Fibroblast of peridontal ligament (primary cell): Measurements from ENCODE around the gene CST4.
A peak's percentile ranks its signal among the peaks of the same experiment; 100 is the strongest.
"Not testable (repeated sequence)": the region's sequence is repeated elsewhere in the genome, so short reads cannot be mapped to it uniquely, and the experiment has no call there.

Source experiments
- DNase-seq: peaks from one replicate; pipeline ENCODE4 v3.0.0-alpha.2; 2010; ENCODE audit errors: extremely low read depth

The CST4 gene

DNA sequence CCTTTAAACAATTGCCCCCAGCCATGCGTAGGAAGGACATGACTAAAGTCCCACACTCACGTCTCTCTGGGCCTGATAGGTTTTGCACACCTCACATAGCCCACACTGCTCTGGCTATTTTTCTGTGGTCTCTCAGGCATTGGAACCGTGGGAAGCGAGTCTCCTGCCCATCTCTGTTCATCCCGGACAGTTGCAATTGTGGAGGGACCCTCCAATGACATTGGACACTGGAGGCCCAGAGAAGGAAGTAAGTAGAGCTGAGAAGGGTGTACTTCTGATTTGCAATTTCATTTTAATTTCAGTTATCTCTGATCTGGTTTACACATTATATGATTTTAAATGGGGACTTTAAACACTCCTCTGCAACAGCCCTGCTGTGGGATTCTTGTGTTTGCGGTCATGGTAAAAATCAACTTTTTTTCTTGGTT lies 27.8 kb downstream of the CST4 start:
- no peak for DNase-seq

DNA sequence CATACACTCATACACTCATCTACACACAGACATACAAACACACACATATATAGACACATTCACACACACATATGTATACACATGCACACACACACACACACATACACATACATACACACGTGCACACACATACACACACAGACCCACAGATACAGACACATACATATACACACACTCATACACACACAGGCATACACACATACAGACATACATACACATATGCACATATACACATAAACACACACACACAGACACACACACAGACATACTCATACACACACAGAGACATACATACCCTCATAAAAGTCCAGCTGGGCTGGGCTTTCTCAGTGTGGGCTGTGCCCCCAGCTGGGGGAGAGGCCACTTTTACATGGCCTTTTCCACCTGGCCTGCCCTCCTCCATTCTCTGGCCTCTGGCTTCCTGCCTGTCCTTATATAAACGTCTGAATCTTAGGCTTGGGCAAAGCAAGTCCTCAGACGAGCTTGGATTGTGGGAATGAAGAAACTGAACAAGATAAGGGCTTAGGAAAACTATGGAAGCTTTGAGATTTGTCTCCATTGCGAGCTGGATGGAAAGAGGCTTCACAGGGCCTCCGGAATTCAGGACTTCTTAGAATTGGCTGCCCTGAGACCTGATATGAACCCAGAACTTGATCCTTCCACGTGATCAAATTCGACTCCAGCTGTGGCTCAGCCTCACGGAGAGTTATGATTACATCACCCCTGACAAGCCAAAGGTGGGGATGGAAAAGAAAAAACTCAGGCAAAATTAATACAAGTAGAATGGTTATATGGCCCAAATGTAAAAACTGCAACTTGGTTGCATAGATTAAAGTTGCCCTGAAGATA lies 28.6 kb downstream of the CST4 start:
- DNase-seq = peak; percentile 76

DNA sequence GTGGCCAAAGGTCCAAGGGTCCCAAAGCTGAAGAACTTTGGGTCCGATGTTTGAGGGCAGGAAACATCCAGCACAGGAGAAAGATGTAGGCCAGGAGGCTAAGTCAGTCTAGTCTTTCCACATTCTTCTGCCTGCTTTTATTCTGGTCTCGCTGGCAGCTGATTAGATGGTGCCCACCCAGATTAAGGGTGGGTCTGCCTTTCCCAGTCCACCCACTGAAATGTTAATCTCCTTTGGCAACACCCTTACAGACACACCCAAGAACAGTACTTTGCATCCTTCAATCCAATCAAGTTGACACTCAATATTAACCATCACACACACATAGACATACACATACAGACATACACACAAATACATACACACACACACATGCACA lies 29.2 kb downstream of the CST4 start:
- not testable (repeated sequence) for DNase-seq

DNA sequence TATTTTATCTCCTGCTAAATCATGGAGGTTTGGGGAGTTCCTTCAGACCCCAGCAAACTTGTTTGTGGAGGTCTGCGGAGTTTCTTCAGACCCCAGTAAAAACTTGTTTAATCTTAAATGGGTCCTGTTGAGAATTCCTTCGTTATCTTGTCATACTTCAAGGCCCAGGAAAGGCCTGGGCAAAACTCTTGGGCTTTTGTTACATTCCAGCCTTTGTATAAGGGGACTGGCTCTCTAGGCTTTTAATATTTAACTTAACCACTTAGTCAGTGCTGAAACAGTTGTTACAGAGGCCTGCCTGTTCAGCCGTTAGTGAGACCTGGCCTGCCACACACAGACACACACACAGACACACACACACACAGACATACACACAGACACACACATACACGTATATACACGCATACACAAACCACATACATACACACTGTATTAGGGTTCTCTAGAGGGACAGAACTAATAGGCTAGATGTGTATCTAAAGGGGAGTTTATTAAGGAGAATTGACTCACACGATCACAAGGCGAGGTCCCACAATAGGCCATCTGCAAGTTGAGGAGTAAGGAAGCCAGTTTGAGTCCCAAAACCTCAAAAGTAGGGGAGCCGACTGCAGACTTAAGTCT lies 29.7 kb downstream of the CST4 start:
- no peak for DNase-seq

DNA sequence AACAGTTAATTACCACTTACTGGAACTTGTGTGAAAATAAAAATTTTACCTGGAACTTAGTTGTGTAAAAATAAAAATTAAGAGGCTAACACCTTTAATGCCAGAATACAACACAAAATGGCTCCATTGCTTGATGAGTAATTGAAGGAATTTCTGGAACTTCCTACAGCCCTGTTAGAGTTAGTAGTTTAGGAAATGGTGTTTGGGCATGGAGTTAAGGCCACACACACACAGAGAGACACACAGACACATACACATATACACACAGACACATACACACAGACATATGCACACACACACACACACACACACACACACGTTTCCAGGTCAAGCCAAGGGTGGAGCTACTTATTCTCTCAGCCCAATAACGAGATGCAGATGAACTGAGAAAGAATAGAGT lies 30.5 kb downstream of the CST4 start:
- no peak for DNase-seq

DNA sequence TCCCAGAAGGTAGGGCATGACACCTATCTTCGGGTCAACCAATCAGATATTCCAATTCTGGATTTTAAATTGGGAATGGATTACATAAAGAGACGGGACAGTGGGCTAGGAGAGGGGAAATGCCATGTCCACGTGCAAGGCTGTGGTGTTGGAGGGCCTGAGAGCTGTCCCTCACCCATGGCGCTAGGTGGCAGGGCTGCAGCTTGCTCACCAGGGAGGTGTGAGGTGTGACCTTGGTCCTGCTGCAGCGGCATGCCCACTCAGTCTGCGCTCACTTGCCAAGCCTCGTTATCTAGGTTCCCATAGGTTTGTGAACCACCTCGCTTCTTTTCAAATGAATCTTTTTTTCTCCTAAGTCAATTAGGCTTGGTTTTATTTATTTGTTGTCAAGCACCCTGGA lies 31.6 kb downstream of the CST4 start:
- DNase-seq = no peak

DNA sequence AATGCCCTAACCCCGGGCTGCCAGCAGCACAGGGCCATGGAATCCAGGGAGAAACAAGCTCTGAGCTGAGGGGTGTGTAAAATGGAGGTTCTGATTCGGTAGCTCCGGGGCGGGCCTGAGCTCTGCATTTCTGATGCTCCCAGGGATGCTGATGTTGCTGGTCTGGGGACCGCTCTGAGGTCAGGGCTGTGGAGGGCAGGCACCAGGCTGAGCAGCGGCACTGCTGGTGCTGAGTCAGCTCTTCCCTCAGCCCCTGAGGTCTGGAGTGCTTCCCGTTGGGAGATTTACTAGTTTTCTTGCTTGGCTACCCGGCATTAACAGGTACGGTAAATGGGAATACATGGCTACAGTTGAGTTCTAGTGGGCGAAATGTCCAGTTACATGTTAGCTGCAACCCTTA lies 32.5 kb downstream of the CST4 start:
- no peak for DNase-seq

DNA sequence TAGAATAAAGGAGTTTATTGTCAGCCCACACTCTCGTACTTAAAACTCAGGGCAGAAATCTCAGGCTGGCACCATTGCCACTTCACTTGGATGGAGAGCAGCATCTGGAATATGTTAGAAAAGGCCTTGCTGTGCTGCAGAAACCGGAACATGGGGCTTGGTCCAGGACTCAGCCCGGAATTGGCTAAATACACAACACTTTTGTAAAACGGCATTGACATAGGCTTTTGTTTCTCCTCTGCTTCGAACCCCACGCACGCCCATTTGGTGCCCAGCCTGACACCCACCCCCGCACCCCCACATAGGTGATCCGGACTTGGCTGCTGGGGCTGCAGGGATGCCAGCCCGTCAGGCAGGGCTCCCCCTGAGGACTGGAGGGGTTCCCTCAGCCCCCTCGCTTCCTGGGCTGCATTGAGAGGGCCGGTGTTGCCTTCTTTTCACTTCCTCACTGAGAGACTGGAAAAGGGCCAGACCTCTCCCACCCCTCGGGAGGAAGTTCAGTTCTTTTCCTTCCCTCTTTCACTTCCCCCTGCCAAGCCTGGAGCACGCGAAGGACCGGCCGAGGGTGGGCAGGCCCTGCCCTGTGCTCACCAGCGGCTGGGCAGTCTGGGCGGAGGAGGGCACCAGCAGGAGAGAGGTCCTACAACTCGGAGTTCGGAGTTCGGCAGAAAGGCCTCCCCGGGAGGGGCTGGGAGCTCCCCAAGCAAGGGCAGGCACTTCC lies 33.2 kb downstream of the CST4 start:
- DNase-seq = peak; percentile 33

DNA sequence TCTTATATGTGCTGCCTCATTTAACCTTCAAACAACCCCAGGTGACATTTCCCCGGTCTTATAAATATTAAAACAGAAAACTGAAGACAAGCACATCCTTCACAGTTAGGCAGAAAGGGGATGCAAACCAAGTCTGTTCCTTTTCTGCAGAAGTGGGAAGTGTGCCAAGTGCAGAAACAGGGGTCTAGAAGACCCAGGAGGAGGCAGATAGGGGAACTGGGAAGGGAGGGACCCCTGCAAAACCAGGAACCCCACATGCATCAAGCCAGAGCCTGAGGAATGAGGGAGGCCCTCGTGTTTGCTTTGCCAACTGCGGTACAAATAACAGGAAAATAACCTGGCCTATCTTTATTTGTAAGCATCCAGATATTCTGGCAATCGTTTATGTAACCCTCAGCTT lies 34.1 kb downstream of the CST4 start:
- no peak for DNase-seq

DNA sequence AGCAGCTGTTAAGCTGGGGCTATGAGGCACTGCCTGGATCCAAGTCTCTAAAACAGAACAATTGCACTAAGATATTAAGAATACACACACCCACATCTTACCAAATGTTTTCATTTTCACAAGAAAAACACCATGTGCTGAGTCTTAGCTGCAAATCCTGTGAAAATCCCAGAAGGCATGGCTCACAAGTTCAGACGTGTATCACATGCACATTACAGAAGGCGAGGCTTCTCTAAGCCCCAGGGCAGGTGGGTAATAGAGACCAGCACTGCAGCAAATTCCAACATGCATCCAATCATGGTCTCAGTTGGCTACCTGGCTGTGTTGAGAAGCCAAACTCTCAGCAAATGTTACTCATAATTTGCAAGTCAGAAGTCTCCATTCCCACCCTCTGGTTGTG lies 34.8 kb downstream of the CST4 start:
- DNase-seq = no peak

DNA sequence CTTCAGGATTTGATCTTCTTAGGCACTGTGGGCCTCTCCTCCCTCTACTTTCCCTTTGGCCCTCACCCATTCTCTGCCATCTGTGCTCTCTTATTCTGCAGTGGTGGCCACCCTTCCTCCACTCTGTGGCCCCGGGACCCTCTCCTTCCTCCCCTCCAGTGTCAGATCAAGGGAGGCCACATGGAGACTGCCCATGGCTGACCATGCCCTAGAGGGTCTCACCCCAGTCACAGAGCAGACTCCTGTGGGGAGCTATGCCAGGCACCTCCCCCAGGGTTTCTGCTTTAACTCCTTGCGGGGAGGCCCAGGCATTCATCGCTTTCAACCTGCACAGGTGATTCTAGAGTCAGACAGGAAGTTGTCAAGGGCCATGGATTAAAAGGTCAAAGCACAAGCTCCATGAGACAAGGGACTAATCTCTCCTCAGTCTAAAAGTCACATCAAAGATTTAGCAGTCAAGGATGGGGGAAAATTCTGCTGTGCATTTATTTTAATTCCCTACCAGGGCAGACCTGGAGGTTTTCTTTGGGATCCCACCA lies 35.4 kb downstream of the CST4 start:
- no peak for DNase-seq

DNA sequence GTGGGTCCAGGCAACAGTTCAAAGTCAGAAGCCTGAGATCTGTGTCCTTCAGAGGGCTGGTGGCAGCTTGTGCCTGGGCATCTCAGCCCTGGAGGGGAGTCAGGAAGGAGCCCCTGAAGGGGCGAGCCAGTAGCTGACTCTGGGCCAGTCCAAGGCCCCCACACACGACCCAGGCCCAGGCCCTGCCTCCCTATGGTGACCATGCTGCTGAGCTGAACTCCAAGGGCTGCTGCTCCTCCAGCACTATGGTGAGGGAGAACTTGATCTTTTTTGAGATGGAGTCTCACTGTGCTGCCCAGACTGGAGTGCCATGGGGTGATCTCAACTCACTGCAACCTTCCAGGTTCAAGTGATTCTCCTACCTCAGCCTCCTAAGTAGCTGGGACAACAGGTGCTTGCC lies 35.9 kb downstream of the CST4 start:
- no peak for DNase-seq

DNA sequence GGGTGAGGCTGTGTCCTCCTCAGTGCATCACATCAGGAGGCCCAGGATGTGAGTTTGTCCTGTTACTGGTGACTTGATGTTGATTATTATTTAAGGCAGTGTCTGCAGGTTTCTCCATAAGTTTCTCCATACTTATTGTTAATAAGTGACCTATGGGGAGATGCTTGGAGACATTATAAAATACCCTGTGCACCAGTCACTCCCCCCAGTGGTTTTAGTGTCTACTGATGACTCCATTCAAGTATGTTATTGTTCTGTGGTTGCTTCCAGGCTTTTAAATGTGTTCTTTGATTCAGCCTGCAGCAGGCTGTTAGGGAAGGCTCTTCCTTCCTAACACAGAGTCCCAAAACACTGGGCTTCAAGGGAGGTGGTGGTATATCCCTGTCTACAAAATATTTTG lies 36.5 kb downstream of the CST4 start:
- no peak for DNase-seq

DNA sequence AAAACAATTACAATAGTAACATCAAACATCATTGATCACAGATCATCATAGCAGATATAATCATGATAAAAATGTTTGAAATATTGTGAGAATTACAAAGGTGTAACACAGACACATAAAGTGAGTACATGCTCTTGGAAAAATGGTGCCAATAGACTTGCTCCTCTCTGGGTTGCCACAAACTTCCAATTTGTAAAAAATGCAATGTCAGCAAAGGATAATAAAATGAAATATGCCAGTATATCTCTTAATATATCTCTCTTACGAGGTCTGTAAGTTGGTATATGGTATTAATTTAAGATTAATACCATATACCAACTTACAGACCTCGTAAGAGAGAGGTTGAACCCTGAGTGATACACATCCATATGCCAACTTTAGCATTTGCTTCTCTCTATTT lies 37.7 kb downstream of the CST4 start:
- no peak for DNase-seq

DNA sequence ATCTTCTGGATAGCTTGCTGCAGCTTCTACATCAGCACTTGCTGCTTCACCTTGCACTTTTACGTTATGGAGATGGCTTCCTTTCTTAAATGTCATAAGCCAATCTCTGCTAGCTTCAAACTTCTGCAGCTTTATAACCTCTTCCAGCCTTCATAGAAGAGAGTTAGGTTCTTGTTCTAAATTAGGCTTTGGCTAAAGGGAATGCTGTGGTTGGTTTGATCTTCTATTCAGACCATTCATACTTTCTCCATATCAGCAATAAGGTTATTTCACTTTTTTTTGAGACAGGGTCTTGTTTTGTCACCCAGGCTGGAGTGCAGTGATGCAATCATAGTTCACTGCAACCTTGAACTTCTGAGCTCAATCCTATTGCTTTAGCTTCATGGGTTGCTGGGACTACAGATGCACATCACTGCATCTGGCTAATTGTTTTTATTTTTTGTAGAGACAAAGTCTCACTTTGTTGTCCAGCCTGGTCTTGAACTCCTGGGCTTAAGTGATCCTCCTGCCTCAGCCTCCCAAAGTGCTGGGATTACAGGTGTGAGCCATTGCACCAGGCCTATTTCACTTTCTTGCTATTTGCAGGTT lies 38.9 kb downstream of the CST4 start:
- no peak for DNase-seq

DNA sequence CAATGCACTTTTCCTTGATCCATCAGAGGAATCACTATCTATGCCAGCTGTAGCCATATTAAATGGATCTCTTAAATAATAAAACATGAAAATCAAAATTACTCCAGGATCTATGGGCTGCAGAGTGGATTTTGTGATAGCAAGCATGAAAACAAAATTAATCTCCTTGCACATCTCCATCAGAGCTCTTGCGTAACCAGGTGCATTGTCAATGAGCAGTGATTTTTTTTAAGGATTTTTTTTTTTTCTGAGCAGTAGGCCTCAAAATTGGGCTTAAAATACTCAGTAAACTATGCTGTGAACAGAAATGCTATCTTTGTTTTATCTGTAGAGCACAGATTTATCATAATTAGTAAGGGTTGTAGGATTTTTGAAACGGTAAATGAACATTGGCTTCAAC lies 39.6 kb downstream of the CST4 start:
- DNase-seq = no peak

DNA sequence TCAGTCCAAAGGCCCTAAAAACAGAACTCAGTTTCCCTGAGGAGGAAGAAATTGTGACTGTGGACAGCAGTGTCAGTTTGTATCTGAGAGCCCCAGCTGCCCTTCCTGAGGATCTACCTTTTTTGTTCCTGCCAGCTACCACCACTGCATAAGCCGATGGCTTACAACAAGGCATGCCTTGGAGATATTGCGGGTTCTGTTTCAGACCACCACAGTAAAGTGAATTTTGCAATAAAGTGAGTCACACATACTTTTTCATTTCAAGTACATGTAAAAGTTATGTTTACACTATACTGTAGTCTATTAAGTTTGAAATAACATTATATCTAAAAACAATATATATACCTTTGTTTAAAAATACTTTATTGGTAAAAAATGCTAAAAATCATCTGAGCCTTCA lies 41.5 kb downstream of the CST4 start:
- DNase-seq = no peak

DNA sequence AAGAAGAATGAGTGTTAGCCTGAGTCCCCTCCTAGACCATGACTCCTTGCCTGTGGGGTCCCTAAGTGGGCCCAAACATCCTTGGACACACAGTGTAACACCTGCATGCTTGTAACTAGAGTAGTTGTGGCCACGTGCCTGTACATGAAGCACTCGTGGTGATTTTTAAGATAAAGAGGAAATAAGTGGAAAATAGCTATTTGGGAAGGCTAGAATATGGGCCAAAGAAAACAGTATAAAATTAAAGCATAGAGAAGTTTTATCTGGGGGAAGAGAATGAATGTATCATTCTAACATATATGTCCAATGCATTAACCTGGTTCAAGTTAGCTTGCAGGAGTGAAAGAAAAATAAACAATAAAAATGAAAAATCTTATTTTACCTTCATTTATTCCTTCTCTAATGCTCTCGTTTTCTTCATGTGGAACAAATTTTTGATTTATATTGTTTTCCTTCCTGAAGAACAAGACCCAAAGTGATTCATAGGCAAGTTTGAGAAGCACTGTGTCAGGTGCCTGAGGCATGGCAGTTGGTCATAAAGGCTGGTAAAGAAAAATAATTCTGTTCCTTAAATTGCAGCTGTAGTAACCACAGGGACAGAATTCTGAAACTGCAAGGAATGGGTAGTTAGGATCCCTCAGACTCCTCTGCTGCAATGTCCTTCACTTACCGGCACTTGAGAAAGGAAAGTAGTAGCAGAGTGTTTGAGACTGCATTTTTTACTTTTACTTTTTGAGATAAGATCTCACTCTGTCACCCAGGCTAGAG lies 42.5 kb downstream of the CST4 start:
- DNase-seq = no peak

DNA sequence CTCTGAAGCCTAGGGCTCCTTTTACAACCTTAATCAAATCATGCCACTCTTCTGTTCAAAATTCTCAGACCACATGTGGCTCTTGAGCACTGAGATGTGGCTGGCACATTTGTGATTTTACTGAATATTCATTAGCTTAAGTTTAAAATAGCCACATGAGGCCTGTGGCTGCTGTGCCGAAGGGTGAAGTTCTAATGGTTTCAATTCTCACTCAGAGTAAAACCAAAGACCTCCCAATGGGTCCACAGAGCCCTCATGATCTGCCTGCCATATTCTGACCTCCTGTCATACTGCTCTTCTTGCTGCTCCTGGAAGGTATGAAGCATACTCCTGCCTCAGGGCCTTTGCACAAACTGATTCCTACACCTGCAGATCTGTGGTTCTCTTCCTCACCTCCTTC lies 43.3 kb downstream of the CST4 start:
- DNase-seq = no peak

DNA sequence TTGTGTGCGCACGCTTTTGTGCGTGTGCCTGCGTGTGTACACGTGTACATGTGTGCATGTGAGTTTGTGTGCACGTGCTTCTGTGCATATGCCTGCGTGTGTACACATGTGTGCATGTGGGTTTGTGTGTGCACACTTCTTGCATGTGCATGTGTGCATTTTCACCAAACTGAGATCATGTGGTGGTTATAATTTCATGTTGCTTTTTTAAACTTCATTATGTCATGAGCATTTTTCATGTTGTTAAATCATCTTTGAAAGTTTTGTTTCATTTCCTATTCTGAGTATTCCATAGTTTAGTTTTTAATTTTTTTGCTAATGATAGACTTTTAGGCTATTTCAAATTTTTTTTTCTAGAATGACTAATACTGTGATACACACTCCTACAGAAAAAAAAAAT lies 44.7 kb downstream of the CST4 start:
- no peak for DNase-seq

DNA sequence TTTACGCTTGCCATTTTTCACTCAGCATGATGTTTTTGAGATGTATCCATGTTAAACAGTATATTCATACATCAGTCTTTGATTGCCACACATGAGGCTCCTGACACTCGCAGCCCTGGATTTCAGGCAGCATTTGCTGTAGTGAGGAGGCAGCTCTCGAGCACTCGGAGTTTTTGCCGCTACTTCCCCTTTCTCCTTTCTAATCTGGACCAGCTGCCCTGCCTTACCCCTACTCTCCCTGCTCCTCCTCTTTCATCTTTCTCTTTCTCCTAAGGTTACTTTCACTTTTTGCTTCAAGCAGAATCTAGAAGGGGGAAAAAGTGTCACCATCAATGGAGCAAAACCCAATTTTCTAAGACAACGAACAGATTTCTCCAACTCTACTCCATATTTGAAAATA lies 45.2 kb downstream of the CST4 start:
- DNase-seq = no peak
